Right lobe of liver (tissue), 6 donors: ENCODE measurements around the gene ZP1. TPM values are rescaled to one million over a fixed set of nuclear protein-coding genes. Genes with fewer than 3 reads are reported as not detected.

ENCODE experiments used
- ATAC-seq, 4 donors: fragments of 200-7000 bp; cut with Tn5 transposase; one replicate each; pipeline ENCODE4 v1.9.1; 2020; ENCODE audit warnings: mild to moderate bottlenecking in 4 of 4, moderate library complexity in 4 of 4
- DNase-seq, 3 donors: peaks; one replicate each; pipeline ENCODE4 v3.0.0-alpha.2; 2020
- H3K27ac ChIP-seq, 3 donors: fragments of 200-600 bp; one replicate each; pipeline ENCODE4 v1.8.0; 2022
- H3K27me3 ChIP-seq, 2 donors: fragments of 200-600 bp; one replicate each; pipeline ENCODE4 v1.8.0; 2022
- H3K36me3 ChIP-seq, 4 donors: fragments of 200-600 bp; sonication (generic) in 1 of 4; one replicate each; pipeline versions ENCODE4 v1.5.1 to v1.8.0; 2017 to 2022; ENCODE audit warnings: control low read depth in 1 of 4
- H3K4me1 ChIP-seq, 4 donors: fragments of 200-600 bp; sonication (generic) in 1 of 4; one replicate each; pipeline versions ENCODE4 v1.5.1 to v1.8.0; 2017 to 2022; ENCODE audit warnings: control low read depth in 1 of 4
- H3K4me3 ChIP-seq, 3 donors: fragments of 200-600 bp; one replicate each; pipeline ENCODE4 v1.8.0; 2022
- H3K9me3 ChIP-seq, 4 donors: fragments of 200-600 bp; sonication (generic) in 1 of 4; one replicate each; pipeline versions ENCODE4 v1.5.1 to v1.8.0; 2017 to 2022; ENCODE audit warnings: control low read depth in 1 of 4
- POLR2A ChIP-seq: fragments of 450-650 bp; IDR thresholded peaks from one replicate; pipeline ENCODE4 v1.6.1; 2017; ENCODE audit warnings: antibody characterized with exemption, mild to moderate bottlenecking
- WGBS: methylation state at CpG from one replicate; pipeline ENCODE4 v1.1.6; 2018; ENCODE audit warnings: low coverage, low lambda C conversion rate; ENCODE audit not compliant: insufficient coverage; ENCODE audit errors: missing lambda C conversion rate; 5-methylcytosine and 5-hydroxymethylcytosine counted together
- intact Hi-C, 2 donors: fragments of 100-400 bp; cut with DNase I; formaldehyde crosslinking; loops; one replicate each; pipeline versions ENCODE4 v1.11.2 to v1.14.1; 2022
- total RNA-seq, 6 experiments: library from RNA; depleted of rRNA in 2 of 6; stranded (reverse); fragments of >200 nt in 2 of 6; fragmentation: NEBNext Ultra II Directional in 3 of 6; extraction: Animal tissue kit (Norgen Biotek cat#: 25700) in 3 of 6; gene quantifications; one replicate each; pipeline versions ENCODE4 v1.1.0 to v1.2.4, GENCODE V29; 2016 to 2023
- TF ChIP-seq, protein P1 (sequence below), 4 donors: fragments of 200-600 bp in 3 of 4; fragments of 450-650 bp in 1 of 4; IDR thresholded peaks; one replicate each; pipeline versions ENCODE4 v1.5.1 to v1.8.0; 2016 to 2022; ENCODE audit warnings: antibody characterized with exemption in 4 of 4, mild to moderate bottlenecking in 2 of 4
- donor health status: DM: no; HTN: yes; CAD: no.
- donor health status: DM: no; HTN: no; CAD: no.
- donor health status: DM: no; HTN: no; CAD: no.
- donor health status: DM: no; HTN: yes; CAD: no.
- donor health status: DM: no; HTN: yes; CAD: no.

ZP1 gene
- total RNA-seq, 6 experiments from 2014 or later, result not detected

DNA sequence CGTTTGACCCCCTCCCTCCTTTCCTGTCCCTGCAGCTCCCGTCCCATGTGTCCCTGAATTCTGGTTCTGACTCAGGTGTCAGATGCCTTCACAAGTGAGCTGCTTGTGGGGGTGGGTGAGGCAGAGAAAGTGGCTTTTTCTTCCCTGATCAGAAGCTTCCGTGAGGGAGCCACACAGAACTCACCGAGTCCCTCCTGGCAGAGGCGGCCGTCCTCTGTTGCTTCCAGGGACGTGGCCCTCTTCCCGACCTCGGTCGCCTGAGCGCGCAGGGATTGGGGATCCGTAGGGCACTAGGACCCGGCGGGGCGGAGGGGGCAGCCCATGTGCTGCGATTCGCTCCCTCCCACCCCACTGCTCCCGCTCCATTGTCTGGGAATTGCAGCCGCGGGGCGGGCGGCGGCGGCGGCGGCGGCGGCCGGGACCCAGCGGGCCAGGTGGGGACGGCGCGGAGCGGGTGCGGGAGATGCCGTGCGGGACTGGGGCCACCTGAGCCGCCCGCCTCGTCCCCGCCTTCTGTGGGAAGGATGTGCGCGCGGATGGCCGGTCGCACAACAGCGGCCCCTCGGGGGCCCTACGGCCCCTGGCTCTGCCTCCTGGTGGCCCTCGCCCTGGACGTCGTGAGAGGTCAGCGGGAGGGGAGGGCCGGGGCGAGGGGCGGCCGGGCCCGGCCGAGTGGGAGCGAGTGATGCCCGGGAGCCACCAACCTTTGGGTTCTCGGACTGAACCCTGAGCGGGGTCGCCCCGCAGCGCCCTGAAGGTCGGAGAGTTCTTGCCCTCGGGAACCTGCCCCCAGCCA is 57.0 kb downstream of the ZP1 start, which contains the start of gene TMEM132A:
TSS of gene TMEM132A (plus strand) at position 351 of the 796 bp plus-strand sequence. CDS start at position 525, 174 bp downstream.
- peaks cover 0 to 27% (median 14%) of the 10 kb centered on the region in 4 donors for H3K36me3 ChIP-seq
- DNase-seq, result peak; percentile 76 to 77 (median 76)
- intact Hi-C loops, result no loop called here
- peaks cover 0 to 11% (median 0%) of the 10 kb centered on the region in 4 donors for H3K4me1 ChIP-seq
- peak; percentile 78 to 90 (median 85) for ATAC-seq
- H3K27ac ChIP-seq, result no peak within 1 kb of the TSS
- no peaks in the 10 kb centered on the region for H3K27me3 ChIP-seq
- WGBS, result 0% methylated on average over 11 of the region's 69 CpGs
- H3K4me3 ChIP-seq, result peak within 1 kb of the TSS; percentile 31 to 61 (median 39)
- H3K9me3 ChIP-seq, result no peaks in the 10 kb centered on the region
- no peak for TF ChIP-seq POLR2A
- TF ChIP-seq, protein P1, sequence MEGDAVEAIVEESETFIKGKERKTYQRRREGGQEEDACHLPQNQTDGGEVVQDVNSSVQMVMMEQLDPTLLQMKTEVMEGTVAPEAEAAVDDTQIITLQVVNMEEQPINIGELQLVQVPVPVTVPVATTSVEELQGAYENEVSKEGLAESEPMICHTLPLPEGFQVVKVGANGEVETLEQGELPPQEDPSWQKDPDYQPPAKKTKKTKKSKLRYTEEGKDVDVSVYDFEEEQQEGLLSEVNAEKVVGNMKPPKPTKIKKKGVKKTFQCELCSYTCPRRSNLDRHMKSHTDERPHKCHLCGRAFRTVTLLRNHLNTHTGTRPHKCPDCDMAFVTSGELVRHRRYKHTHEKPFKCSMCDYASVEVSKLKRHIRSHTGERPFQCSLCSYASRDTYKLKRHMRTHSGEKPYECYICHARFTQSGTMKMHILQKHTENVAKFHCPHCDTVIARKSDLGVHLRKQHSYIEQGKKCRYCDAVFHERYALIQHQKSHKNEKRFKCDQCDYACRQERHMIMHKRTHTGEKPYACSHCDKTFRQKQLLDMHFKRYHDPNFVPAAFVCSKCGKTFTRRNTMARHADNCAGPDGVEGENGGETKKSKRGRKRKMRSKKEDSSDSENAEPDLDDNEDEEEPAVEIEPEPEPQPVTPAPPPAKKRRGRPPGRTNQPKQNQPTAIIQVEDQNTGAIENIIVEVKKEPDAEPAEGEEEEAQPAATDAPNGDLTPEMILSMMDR (IDR thresholded peaks at IDR 0.05), result no peak

Other genes with a start within 250 kb of the ZP1 start
- gene MS4A8, start 167.9 kb upstream of the ZP1 start, total RNA-seq, result under 1 TPM in 1 of 6 experiments, not detected in 5; 0.62 TPM
- gene MS4A18, start 142.8 kb upstream of the ZP1 start, total RNA-seq, result not detected
- not detected for gene MS4A15, start 110.7 kb upstream of the ZP1 start, total RNA-seq
- not detected for gene MS4A10, start 82.2 kb upstream of the ZP1 start, total RNA-seq
- 10 to 100 TPM in 2 of 6 experiments, 1 to 10 TPM in 4; 4.9 to 17.8 (median 8.6) TPM for gene CCDC86, start 25.4 kb upstream of the ZP1 start, total RNA-seq
- gene PTGDR2, start 11.6 kb upstream of the ZP1 start, total RNA-seq, result under 1 TPM in 5 of 6 experiments, not detected in 1; 0.07 to 0.18 (median 0.12) TPM
- 10 to 100 TPM; 45.5 to 82.6 (median 48.3) TPM for gene PRPF19, start 39.0 kb downstream of the ZP1 start, total RNA-seq
- 10 to 100 TPM; 29.0 to 40.9 (median 34.1) TPM for gene TMEM109, start 46.6 kb downstream of the ZP1 start, total RNA-seq
- gene TMEM132A, start 56.9 kb downstream of the ZP1 start, total RNA-seq, result 1 to 10 TPM in 4 of 6 experiments, under 1 TPM in 2; 0.76 to 4.2 (median 1.7) TPM
- 10 to 100 TPM in 3 of 6 experiments, 1 to 10 TPM in 3; 7.2 to 22.2 (median 9.2) TPM for gene SLC15A3, start 84.6 kb downstream of the ZP1 start, total RNA-seq
- 1 to 10 TPM in 1 of 6 experiments, under 1 TPM in 5; 0.29 to 2.4 (median 0.52) TPM for gene CD6, start 104.1 kb downstream of the ZP1 start, total RNA-seq
- under 1 TPM; 0.12 to 0.56 (median 0.35) TPM for gene CD5, start 234.9 kb downstream of the ZP1 start, total RNA-seq